Measurements from ENCODE around the gene TMED7.

DNA sequence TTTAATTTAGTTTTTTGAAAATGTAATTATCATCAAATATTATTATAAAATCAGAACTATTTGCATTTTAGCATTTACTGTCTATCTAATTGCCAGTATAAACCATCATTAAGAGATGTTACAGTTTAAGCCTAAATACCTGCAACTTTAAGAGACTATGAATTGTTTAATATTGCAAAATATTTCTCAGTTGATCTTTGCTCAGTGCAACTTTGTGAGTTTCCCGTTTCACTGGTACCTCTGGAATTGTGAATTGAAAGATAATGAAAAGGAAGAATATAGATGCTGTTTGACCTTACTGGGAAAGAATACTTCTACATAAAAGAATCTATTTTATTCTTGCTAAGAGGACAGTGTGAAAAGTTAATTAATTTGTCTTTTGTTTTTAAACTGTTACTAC, 30.2 kb upstream of the TMED7 start:
- no peak for TF ChIP-seq POLR2A (IDR thresholded peaks at IDR 0.05; ENCODE audit: control extremely low read depth in 1 of 2, low read depth in 2 of 2, low read length in 2 of 2)
- TF ChIP-seq, protein P1, sequence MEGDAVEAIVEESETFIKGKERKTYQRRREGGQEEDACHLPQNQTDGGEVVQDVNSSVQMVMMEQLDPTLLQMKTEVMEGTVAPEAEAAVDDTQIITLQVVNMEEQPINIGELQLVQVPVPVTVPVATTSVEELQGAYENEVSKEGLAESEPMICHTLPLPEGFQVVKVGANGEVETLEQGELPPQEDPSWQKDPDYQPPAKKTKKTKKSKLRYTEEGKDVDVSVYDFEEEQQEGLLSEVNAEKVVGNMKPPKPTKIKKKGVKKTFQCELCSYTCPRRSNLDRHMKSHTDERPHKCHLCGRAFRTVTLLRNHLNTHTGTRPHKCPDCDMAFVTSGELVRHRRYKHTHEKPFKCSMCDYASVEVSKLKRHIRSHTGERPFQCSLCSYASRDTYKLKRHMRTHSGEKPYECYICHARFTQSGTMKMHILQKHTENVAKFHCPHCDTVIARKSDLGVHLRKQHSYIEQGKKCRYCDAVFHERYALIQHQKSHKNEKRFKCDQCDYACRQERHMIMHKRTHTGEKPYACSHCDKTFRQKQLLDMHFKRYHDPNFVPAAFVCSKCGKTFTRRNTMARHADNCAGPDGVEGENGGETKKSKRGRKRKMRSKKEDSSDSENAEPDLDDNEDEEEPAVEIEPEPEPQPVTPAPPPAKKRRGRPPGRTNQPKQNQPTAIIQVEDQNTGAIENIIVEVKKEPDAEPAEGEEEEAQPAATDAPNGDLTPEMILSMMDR (IDR thresholded peaks at IDR 0.05; ENCODE audit: control extremely low read depth in 1 of 3, insufficient read depth in 1 of 3, low read depth in 1 of 3, low read length in 3 of 3): no peak
- no peak for TF ChIP-seq CHD2 (IDR thresholded peaks at IDR 0.05; ENCODE audit: low read length)
- TF ChIP-seq CEBPB (IDR thresholded peaks at IDR 0.05; ENCODE audit: low read depth, low read length): no peak
- no peak for TF ChIP-seq RXRA (IDR thresholded peaks at IDR 0.05; ENCODE audit: insufficient read depth, low read depth, low read length)
- TF ChIP-seq ATF2 (IDR thresholded peaks at IDR 0.05; ENCODE audit: low read length): no peak
